Hematopoietic multipotent progenitor cell treated with erythropoietin and hydrocortisone succinate and interleukin-3 and kit ligand, for 8 days (in vitro differentiated cells): ENCODE results near the gene UBAP2L.

Source experiments
- DNase-seq: peaks from one replicate; pipeline ENCODE4 v3.0.0-alpha.2; 2015

The UBAP2L gene, protein sequence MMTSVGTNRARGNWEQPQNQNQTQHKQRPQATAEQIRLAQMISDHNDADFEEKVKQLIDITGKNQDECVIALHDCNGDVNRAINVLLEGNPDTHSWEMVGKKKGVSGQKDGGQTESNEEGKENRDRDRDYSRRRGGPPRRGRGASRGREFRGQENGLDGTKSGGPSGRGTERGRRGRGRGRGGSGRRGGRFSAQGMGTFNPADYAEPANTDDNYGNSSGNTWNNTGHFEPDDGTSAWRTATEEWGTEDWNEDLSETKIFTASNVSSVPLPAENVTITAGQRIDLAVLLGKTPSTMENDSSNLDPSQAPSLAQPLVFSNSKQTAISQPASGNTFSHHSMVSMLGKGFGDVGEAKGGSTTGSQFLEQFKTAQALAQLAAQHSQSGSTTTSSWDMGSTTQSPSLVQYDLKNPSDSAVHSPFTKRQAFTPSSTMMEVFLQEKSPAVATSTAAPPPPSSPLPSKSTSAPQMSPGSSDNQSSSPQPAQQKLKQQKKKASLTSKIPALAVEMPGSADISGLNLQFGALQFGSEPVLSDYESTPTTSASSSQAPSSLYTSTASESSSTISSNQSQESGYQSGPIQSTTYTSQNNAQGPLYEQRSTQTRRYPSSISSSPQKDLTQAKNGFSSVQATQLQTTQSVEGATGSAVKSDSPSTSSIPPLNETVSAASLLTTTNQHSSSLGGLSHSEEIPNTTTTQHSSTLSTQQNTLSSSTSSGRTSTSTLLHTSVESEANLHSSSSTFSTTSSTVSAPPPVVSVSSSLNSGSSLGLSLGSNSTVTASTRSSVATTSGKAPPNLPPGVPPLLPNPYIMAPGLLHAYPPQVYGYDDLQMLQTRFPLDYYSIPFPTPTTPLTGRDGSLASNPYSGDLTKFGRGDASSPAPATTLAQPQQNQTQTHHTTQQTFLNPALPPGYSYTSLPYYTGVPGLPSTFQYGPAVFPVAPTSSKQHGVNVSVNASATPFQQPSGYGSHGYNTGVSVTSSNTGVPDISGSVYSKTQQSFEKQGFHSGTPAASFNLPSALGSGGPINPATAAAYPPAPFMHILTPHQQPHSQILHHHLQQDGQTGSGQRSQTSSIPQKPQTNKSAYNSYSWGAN

DNA sequence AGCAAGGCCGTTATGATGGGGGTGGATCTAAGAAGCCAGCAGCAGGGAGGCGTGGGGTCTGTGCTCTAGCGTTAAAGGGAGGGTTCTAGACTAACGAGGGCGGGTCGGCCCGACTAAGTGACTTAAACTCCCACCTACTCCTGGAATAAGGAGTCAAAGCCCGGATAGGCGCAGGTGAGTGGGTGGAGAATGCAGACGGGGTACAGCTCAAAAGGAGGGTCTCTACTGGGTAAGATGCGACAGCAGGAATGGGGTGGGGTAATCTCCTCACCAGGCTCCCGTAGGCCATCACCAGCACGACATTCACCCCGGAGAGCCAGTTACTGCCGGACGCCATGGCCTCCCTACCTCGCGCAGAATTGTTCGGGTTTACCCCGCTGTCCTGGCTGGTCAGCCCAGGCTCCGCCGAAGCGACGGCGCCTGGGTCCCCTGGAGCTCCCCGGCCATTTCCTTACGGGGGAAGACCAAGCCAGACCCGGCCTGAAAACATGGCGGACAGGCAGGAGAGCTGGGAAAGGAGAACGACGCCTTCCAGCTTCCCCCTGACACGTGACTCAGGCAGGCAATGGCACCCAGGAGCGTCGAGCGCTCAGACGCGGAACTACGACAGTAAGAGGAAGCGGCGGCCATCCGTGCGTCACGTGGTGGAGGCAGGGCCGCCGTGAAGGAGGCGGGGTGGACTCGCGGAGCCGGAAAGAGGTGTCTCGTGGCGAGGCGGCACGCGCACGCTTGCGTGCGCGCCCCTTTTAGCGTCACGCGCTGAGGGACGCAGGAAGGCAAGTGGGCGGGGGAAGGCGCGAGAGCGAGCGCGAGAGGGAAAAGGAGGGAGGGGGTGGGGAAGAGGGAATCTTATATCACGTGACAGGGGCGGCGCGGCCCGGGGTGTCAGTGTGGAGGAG is at the start of gene UBAP2L:
Gene UBAP2L (plus strand): TSS at position 885 of the 899 bp plus-strand sequence. CDS start 4,169 bp downstream, outside the sequence.
- peak; percentile 99 for DNase-seq

DNA sequence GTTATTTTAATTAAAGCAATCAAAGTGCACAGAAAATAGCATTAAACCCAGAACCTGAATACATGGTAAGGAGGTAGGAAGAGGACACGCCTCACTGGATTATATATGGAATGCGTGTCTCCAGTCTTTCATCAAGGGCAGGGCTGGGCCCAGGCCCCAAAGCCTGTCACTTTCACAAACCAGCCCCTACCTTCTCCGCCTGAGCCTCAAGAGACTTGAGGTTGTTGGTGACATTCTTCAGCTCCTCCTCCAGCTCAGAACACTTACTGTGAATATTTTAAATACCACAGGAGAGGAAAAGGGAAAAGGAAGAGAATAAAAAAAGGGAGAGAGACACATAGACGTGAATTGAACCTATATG is 49.6 kb upstream of the UBAP2L start:
- no peak for DNase-seq

DNA sequence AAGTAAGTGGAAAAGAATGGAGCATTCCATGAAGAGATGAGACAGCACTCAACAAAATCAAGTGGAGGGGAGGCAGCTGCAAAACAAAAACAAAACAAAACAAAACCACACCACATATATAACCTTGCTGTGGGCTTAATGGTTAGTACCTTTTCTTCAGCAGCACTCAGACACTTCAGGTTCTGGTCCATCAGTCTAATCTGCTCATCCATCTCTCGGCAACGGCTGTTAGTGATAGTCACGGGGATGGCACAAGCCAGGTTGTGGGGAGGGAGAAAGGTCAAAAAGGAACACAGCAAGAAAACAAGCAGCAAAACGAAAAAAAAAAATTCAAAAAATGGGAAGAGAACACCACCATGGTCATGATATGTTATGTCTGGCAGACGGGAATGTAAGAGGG is 48.9 kb upstream of the UBAP2L start:
- DNase-seq = no peak

DNA sequence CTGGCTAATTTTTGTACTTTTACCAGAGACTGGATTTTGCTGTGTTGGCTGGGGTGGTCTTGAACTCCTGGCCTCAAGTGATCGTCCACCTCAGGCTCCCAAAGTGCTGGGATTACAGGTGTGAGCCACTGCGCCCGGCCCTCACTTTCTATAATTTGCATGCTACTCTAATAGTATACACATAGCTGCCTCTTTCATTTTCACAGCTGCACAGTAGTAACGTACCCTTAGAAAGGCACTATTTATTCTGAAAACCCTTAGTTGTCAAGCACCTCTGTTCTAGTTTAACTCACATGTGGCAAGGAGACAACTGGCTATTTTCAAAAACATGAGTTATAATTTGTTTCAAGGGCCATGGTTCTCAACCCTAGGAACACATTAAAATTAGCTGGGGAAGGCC is 46.1 kb upstream of the UBAP2L start:
- no peak for DNase-seq

DNA sequence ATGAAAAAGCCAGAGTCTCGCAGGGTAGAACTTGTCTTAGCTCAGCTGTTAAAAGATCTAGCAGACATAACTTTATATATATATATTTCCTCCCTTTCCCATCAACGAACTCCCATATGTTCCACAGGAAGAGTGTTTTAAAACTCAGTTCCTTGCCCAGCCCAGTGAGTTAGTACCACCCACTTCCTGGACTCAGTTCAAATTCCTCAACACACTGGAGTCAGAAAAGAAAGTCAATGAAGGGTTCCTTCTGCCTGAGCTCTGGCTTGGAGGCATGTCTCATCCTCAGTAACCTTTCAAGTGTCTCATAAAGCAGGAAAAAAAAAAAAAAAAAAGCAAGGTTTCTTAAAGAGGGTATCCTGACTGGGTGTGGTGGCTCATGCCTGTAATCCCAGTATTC is 44.4 kb upstream of the UBAP2L start:
- DNase-seq = peak; percentile 55

DNA sequence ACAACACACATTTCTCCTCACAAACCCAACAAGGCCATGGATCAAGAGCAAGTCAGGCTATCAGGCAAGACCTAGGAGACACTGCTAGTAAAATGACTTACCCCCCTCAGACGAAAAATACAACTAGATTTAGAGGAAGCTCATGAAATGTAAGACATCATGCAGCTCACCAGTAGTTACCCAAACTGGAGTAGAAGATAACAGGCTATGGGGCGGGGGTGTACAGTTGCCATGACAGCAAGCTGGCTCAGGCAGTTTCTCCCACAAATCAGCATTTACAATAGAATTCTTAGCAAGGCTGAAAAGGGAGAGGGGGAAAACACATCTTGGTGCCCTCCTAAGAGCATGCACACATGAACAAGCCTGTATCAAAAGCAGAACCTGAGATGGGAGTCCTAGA is 42.7 kb upstream of the UBAP2L start:
- peak; percentile 73 for DNase-seq

DNA sequence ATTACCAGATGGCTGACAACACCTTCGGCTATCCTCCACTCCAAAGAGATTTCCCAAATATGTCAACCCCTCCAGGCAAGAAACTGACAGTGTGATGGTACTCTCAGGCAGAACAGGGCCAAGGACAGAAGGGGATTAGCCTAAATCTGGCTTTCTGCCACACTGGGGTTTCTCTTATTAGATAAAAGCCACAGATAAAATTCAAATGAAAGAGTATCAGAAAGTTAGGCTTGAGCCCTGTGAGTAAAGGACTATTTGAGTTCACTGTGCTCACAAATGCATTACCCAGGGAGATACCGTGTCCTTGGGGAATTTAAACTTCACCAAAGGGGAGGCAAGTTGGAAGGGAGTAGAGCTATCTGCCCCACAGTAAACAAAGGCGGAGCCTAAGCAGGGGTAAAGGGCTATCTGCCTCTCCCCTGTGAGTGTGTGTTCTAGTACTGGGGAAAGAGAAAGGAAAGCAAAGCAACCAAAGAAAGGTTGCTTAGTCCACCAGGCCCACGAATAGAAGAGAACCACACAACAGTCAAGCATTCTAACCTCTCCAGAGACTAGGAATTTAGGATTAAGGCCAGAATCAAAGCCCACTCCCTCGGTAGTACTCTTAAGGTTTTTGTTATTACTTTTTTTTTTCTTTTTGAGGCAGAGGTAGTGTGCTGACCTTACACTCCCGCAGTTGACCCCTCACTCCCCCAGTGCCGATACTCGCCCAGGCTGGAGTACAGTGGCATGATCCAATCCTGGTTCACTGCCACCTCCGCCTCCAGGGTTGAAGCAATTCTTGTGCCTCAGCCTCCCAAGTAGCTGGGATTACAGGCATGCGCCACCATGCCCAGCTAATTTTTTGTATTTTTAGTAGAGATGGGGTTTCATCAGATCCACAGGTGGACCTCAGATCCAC is 41.6 kb upstream of the UBAP2L start:
- DNase-seq = peak; percentile 54

DNA sequence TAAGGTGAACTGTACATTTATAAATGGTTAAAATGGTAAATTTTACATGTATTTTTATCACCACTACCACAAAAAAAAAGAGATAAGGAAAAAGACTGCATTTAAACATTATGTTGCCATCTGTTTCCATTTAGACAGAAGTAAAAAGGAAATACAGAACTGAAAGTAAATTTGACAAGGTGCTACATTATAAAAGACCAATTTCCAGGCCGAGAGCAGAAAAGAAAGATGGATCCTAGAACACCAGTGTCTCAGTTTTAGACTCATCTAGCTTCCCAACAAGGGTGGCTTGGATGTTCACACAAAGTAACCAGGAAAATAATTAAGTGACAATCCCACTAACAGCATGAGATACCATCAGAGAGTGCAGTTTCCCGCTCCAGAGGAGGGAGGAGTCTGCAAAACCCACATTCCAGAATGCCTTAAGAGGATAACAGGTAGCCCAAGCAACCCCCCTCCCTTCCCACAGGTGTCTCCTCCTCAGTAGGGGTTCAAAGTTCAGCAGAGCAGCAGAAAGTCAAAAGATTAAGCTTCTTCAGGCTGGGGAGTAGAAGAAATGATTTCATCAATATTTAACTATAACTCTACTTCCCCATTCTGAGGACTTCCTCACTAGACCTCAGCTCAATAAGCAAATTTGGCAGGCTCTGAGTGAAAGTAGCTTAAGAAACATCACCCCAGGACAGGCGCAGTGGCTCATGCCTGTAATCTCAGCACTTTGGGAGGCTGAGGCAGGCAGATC is 40.6 kb upstream of the UBAP2L start:
- peak; percentile 32 for DNase-seq

DNA sequence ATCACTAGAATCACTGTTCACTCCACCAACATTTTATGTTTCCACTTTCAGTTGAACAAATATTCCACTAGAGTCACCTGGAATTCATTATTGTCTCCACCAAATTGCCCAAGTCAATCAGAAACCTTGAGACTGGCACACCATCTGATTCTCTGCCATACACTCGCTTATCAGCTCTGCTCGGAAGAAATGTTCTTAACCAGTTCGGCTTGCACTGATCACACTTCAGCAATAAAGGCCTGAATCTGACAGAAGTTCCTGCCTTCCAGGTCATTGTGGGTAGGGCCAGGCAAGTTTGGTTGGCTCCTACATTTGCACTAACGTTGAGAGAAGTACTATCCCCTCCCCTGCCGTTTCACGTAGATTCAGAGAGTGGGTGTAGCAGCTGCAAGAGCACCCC is 38.8 kb upstream of the UBAP2L start:
- peak; percentile 86 for DNase-seq

DNA sequence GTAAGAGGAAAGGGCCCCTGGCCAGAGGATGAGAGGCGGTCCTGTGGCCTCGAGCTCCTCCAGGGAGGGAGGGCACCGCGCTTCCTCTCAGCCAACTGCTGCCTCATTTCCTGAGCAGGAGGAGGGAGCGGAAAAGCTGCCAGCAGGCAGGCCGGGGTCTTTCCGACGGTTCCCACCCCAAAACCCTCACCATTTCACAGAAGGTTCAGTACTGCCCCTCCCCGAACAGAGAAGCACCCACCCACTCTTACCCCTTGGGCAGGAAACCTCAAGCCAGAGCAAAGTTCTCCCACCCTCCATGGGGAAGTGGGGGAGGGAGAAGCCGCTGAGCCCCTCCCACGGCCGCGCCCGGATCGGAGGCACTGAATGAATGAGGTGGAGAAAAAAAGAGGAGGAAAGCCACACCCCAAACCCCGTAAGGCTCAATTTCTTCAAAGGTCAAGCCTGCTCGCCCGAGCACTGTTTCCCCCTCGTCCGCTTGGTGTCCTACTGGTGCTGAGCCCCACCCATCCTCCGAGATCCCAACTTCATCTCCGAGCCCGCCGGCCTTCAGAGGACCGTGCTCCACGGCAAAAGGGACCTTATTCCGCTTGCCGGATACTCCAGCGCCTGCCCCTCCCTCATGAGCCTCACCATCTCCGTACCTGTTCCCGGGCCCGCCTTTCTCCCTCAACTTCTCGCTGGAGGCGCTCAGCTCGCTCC is 38.3 kb upstream of the UBAP2L start:
- DNase-seq = peak; percentile 78

DNA sequence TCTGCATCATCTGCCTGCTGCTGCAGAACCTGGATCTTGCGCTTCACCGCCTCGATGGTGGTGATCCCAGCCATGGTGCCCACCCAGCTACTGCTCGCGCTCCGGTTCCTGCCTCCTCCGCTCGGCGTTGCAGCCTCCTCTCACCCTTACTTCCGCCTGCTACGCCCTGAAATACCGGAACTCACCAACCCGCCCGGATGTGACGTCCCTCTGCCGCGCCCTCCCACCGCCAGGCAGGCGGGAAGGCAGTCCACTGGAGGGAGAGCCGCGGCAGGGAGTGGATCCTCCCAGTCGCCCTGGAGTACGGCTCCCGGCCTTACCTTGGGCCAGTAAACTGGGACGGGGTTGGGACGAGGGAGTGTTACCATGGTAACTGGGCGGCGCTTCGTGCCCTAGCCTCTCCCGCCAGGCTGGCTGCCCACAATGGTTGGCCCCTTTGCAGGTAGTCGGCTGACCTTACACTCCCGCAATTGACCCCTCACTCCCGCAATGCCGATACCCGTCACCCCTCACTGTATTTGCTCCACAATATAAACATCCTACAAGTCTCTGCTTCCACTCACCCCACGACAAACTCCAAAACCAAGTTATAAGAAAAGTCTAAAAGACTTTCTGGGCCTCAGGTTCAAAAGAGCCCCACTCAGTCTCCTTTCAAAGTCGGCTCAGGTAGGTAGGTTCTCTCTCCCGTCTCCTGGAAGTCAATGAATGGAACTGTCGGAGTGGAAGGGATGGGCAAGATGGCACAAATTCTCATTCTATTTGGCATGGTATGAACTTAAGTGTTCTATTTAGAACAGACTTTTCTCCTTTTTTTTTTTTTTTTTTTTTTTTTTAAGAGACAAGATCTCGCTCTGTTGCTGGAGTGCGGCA is 37.5 kb upstream of the UBAP2L start:
- peak; percentile 97 for DNase-seq

DNA sequence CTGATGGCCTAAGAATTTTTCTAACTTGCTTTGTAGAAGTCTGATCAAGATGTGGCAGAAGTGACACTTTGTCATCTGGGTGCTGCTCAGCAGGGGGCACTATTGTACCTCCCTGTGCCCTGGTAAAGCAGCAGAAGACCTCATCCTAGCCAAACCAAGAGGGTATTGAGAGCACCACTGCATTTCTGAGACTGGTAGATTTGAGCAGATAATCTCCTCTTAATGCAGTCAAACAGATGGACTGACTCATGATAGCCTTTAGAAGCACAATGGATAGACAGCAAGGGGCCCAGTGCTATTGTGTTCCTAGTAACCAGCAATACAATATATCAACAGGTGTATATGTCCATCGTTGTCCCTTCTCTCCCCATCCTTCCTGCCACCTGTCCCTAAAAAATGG is 34.6 kb upstream of the UBAP2L start:
- DNase-seq = peak; percentile 84

DNA sequence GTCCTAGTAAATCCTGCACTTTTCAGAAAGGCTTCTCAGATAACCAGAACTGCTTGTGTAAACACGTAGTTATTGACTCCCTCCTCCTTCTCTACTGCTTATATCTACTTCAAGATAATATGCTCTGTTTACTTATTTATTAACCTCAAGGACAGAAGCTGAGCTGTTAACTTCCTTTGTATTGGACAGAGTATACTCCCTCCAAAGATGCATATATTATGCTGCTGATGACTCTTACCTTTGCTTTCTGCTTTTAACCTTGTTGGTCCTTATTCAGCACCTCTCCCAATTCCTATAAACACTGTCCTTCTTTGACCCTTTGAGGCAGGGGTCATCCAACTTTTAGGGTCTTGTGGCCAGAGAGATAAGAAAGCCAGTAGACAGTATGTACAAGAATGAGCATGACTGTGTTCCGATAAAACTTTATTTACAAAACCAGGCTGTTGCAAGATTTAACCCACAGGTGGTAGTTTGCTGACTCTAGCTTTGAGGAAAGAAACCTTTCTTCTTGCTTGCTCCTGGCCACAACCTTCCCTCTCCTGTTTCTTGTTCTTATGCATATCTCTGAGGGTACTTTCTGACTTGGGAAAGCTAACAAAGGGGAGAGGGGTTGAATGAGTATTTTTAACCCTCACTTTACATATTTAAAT is 33.8 kb upstream of the UBAP2L start:
- DNase-seq = peak; percentile 27

DNA sequence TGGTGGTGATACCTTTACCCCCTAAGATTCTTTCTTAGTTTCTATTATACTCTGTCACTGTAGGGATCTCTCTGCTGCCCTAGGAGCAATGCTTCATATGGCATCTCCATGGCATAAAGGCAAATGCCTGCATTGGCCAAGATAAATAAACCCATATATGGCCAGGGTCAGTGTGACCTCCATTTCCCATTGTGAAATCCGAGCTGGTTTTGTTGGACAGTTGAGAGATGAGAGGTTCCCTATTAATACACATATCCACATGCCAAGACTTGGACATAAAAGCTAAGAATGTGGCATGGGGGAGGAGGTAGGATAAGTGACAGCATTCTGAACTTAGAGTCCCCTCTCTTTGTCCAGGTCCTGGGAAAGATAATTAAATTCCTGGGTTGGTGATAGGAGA is 30.2 kb upstream of the UBAP2L start:
- no peak for DNase-seq

DNA sequence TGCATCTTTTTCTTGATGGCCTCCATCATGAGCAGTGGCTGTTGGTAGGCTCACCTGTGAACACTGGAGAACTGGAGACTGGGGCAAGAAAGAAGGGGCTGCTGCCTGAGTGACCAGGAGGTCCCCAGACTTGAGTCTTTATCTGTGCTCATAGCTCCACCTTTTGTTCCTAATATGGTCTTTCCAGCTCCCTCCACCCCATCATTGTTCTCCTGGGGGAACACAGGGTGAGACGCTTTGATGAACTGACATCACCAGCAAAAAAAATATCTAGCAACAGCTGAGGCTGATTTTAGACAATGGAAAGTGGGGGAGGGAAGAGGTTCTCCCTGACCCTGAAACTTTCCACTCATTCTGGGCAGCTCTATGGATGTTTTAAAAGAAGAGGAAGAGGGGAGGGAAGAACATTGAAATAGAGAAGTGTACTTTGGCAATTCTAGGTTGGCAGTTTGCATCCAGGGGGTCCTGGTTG is 28.7 kb upstream of the UBAP2L start, which contains the start of gene TPM3:
Gene TPM3 (minus strand): TSS at position 111 of the 472 bp plus-strand sequence. CDS start 82 bp downstream, at position 29.
- no peak for DNase-seq

DNA sequence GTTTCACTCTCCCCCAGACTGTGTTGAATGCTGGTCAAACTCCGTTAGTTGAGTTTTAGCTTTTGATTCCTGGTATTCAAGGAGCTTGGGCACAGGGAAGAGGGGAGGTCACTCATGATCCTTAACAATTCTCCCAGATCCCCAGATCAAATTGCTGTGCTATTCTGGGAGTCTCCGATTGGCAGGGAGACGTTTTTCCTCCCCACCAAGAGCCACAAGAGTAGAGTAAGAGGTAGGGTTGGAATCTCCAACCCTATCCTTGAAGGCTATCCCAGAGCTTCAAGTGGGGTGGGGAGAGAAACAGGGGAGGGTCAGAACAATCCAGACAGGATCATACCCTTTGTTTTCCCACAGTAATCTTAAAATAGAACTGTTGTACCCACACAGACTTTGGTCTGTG is 28.3 kb upstream of the UBAP2L start:
- DNase-seq = no peak

DNA sequence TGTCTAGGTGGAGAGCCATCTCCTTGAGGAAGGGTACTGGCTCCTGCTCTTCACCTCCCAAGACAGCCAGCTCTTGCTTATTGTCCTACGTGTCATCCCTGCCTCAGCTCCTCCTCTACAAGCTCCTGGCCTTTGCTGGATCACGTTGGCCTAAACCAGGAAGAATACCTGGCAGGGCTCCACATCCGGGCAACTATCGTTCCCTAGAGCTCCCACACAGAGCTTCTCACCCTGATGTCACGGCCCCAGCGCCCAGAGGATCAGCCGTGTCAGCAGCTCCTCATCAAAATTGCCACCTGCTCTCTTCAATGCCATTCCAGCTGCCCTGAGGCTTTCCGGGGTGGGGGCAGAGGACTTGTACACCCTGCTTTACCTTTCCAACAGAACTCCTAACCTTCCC is 26.9 kb upstream of the UBAP2L start:
- no peak for DNase-seq
